Right lobe of liver (tissue), 4 donors: ENCODE data around the gene GNB1.

Experiments used
- POLR2A ChIP-seq: fragments of 450-650 bp; IDR thresholded peaks from one replicate; pipeline ENCODE4 v1.6.1; 2017; ENCODE audit warnings: antibody characterized with exemption, mild to moderate bottlenecking
- TF ChIP-seq, protein P1 (sequence below), 4 donors: fragments of 200-600 bp in 3 of 4; fragments of 450-650 bp in 1 of 4; IDR thresholded peaks; one replicate each; pipeline versions ENCODE4 v1.5.1 to v1.8.0; 2016 to 2022; ENCODE audit warnings: antibody characterized with exemption in 4 of 4, mild to moderate bottlenecking in 2 of 4
- donor health status: DM: no; HTN: no; CAD: no.
- donor health status: DM: no; HTN: no; CAD: no.
- donor health status: DM: no; HTN: yes; CAD: no.

DNA sequence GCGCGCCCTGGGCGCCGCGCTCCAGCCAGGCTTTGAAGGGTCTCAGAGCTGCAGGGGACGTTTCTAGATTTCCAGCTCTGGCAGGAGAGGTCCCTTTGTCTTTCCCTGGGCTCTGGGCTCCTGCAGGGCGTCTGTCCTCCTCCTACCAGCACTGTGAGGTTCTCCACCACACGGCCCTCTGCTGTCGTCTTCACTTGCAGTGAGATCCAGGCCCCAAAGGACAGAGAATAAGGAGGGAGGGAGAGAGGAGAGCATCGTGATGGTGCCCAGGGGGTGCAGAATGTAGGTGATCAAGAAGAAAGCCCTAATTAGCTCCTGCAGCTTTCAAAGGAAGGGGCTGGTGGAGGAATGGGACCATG lies 4.2 kb upstream of the GNB1 start:
- TF ChIP-seq, protein P1, sequence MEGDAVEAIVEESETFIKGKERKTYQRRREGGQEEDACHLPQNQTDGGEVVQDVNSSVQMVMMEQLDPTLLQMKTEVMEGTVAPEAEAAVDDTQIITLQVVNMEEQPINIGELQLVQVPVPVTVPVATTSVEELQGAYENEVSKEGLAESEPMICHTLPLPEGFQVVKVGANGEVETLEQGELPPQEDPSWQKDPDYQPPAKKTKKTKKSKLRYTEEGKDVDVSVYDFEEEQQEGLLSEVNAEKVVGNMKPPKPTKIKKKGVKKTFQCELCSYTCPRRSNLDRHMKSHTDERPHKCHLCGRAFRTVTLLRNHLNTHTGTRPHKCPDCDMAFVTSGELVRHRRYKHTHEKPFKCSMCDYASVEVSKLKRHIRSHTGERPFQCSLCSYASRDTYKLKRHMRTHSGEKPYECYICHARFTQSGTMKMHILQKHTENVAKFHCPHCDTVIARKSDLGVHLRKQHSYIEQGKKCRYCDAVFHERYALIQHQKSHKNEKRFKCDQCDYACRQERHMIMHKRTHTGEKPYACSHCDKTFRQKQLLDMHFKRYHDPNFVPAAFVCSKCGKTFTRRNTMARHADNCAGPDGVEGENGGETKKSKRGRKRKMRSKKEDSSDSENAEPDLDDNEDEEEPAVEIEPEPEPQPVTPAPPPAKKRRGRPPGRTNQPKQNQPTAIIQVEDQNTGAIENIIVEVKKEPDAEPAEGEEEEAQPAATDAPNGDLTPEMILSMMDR (IDR thresholded peaks at IDR 0.05), result no peak
- no peak for TF ChIP-seq POLR2A
